D721Med (cell line): ENCODE data around the gene TMEM39B.
"Not testable (repeated sequence)": the region's sequence is repeated elsewhere in the genome, so short reads cannot be mapped to it uniquely, and the experiment has no call there.

Experiments used
- DNase-seq: peaks from one replicate; pipeline ENCODE4 v3.0.0; 2011; ENCODE audit warnings: low spot score; ENCODE audit not compliant: insufficient read length
- FAIRE-seq: peaks from 2 replicates; lab custom pipeline; 2011; peaks lifted over from hg19 to GRCh38; lab: Jason Lieb, UNC
- TF ChIP-seq, protein P1 (sequence below): IDR thresholded peaks from 2 replicates; pipeline ENCODE4 v1.5.1; 2012; ENCODE audit warnings: mild to moderate bottlenecking, control low read depth; ENCODE audit not compliant: insufficient read depth; ENCODE audit errors: missing control alignments

Gene TMEM39B

DNA sequence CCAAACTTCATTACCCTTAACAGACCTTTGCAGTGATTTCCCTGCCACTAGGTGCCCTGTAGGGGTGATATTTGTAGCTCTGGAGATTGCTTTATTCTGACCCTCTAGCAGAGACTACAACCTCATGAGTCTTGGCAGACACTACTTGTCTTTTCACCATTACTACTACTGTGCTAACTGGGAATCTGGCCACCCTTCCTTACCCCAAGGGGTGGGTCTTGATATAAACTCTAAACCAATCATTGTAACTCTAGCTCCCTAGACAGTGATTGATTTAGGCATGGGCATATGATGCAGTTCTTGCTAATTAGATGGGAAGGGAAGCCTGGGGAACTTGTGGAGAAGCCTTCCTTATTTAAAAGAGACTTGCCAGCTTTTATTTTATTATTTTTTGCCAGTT is 39.0 kb downstream of the TMEM39B start:
- TF ChIP-seq, protein P1, sequence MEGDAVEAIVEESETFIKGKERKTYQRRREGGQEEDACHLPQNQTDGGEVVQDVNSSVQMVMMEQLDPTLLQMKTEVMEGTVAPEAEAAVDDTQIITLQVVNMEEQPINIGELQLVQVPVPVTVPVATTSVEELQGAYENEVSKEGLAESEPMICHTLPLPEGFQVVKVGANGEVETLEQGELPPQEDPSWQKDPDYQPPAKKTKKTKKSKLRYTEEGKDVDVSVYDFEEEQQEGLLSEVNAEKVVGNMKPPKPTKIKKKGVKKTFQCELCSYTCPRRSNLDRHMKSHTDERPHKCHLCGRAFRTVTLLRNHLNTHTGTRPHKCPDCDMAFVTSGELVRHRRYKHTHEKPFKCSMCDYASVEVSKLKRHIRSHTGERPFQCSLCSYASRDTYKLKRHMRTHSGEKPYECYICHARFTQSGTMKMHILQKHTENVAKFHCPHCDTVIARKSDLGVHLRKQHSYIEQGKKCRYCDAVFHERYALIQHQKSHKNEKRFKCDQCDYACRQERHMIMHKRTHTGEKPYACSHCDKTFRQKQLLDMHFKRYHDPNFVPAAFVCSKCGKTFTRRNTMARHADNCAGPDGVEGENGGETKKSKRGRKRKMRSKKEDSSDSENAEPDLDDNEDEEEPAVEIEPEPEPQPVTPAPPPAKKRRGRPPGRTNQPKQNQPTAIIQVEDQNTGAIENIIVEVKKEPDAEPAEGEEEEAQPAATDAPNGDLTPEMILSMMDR: no peak
- FAIRE-seq (no peak), DNase-seq (no peak)

DNA sequence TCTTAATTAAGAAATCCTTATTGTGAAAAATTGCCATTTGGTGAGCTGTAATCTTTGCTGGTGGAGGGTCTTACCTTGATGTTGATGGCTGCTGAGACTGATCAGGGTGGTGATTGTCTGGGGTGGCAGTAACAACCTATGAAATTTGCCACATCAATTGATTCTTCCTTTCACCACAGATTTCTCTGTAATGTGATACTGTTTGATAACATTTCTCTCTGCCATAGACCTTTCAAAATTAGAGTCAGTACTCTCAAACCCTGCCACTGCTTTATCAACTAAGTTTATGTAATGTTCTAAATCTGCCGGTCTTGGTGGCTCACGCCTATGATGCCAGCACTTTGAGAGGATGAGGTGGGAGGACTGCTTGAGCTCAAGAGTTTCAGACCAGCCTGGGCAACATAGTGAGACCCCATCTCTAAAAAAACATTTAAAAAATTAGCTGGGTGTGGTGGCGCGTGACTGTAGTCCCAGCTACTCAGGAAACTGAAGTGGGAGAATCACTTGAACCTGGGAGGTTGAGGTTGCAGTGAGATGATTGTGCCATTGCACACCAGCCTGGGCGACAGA is 40.2 kb downstream of the TMEM39B start:
- TF ChIP-seq, protein P1: no peak
- no peak for FAIRE-seq
- DNase-seq: no peak

DNA sequence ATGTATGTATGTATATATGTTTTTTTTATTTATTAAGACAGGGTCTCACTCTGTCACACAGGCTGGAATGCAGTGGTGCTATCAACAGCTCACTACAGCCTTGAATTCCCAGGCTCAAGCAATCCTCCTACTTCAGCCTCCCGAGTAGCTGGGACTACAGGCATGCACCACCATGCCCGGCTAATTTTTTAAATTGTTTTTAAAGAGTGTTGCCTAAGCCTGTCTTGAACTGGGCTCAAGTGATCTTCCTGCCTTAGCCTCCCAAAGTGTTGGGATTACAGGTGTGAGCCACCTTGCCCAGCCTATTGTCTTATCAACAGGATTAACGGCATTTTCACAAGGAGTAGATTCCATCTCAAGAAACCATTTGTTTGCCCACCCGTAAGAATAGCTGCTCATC is 40.7 kb downstream of the TMEM39B start:
- FAIRE-seq, DNase-seq: not testable (repeated sequence)

DNA sequence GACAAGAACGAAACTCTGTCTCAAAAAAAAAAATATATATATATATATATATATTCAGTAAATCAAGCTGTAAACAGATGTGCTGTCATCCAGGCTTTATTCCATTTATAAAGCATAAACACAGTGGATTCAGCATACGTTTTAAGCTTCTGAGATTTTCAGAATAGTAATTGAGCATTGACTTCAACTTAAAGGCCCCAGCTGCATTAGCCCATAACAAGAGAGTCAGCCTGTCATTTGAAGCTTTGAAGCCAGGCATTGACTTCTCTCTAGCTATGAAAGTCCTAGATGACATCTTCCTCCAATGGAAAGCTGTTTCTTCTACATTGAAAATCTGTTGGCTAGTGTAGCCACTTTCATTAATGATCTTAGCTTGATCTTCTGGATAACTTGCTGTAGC is 41.7 kb downstream of the TMEM39B start:
- FAIRE-seq (no peak), DNase-seq (no peak)
- TF ChIP-seq, protein P1: no peak

DNA sequence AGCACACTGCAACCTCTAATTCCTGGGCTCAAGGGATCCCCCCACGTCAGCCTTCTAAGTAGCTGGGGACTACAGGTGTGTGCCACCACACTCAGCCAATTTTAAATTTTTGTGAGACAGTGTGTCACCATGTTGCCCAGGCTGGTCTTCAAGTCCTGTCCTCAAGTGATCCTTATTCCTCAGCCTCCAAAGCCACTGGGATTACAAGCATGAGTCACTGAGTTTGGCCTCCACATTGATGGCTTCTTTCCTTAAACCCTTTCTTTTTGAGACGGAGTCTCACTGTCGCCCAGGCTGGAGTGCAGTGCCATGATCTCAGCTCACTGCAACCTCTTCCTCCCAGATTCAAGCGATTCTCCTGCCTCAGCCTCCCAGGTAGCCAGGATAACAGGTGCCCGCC is 42.8 kb downstream of the TMEM39B start:
- TF ChIP-seq, protein P1: no peak
- FAIRE-seq: no peak
- DNase-seq: no peak

DNA sequence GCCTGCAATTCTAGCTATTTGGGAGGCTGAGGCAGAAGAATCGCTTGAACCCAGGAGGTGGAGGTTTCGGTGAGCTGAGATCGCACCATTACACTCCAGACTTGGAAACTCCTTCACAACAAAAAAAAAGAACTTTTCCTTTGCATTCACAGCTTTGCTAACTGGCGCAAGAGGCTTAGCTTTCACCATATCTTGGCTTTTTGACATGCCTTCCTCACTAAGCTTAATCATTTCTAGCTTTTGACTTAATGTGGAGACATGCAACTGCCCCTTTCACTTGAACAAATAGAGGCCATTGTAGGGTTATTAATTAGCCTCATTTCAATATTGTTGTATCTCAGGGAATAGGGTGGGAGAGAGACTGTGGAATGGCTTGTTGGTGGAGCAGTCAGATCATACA is 43.8 kb downstream of the TMEM39B start:
- DNase-seq (no peak), FAIRE-seq (no peak)
- TF ChIP-seq, protein P1: no peak

DNA sequence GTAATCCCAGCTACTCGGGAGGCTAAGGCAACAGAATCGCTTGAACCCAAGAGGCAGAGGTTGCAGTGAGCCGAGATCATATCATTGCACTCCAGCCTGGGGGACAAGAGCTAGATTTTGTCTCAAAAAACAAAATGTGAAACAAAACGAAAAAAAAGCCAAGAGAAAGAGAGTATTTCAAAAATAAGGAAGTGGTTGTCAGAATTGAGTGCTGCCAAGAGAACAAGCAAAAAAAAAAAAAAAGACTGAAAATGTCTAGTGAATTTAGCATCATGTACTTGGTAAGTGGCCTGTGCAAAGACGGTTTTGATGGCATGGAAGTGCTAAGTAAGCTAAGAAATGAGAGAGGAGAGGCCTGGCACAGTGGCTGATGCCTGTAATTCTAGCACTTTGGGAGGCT is 49.4 kb downstream of the TMEM39B start:
- DNase-seq (no peak), FAIRE-seq (no peak)
- TF ChIP-seq, protein P1: no peak

DNA sequence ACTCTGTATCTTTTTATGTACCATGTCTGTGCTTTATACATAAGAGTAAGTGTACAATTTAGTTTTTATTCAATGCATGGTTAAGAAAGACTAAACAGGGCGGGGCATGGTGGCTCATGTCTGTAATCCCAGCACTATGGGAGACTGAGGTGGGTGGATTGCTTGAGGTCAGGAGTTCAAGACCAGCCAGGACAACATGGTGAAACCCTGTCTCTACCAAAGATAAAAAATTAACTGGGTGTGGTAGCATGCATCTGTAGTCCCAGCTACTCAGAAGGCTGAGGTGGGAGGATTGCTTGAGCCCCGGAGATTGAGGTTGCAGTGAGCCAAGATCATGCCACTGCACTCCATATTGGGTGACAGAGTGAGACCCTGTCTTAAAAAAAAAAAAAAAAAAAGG is 50.6 kb downstream of the TMEM39B start:
- not testable (repeated sequence) for FAIRE-seq, DNase-seq
